GM19240 (cell line): ENCODE measurements around the gene GALNT14.

ENCODE experiments used
- DNase-seq: peaks from one replicate; pipeline ENCODE4 v3.0.0; 2011; ENCODE audit warnings: low spot score; ENCODE audit not compliant: insufficient read length

GALNT14 gene

GRCh38 chr2:31016648-31017047 is 121.6 kb downstream of the GALNT14 start:
- no peak for DNase-seq

DNA sequence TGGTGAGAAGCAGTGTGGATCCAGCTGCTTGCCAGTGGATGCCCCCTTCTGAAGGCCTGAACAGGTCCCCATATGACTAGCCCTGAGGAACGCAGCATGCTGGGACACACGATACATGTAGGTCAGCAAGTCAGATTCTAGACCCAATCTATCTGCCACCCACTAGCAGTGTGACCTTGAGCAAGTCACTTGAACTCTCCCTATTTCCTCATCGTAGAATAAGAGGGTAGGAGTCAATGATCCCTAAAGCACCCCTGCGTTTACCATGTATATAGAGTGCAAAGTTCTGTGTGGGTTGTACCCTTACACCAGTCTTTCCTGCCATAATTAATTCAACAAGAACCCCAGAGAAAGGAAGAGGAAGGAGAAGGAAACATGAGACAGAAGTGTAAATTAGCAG is 123.7 kb downstream of the GALNT14 start:
- DNase-seq: no peak

DNA sequence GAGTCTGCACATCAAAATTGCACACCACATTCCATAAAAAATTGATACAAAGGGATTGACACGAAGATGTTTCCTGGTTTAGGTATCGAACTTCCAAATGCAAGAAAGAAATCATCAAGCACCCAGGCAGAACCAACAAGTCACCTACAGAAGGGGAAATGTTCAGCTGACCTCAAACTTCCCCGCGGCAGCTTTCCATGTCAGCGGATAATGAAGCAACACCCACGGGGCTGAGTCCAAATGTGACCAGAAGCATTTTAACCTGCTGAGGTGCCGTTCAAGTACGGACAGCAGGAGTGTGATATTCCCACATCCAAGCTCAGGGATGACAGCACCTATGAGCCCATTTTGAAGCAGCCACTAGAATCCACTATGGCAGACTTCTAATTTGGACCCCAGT is 124.9 kb downstream of the GALNT14 start:
- DNase-seq: no peak

DNA sequence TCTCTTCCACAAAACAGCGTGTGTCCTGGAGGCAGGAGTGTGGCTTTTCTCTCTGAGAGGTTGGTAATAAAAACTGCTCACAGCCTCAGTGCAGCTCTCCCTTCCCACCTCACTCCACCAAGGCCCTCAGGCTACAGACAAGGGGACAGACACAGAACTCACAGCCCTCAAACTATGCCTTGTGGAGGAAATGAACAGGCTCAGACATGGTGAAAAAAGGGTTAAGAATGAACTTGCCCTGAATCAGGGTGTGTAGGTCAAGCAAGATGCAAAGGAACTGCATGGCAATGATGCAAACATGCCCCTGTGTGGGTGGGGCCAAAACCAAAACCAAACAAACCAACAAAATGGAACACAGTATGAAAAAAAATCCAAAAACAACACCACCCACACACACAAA is 125.8 kb downstream of the GALNT14 start:
- DNase-seq: no peak

DNA sequence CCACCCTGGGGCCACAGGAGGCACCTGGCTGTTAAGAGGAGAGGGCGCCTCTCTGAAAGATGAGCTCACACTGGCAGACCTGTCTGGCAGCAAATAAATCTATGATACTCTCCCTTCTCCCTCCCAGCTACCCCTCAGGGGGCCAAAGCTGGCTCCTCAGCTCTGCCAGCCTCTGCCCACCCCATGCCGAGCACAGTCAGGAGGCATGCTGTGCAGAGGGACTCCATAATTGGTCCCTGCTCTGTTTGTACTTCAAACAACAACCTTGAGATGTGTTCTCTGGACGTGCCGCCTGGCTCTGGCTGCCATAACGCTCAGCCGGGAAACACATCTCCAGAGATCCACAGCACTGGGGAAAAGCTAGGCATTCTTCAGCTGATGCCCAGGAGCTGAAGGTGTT is 126.7 kb downstream of the GALNT14 start:
- no peak for DNase-seq

GRCh38 chr2:31008561-31009114 is 129.6 kb downstream of the GALNT14 start:
- DNase-seq: no peak

DNA sequence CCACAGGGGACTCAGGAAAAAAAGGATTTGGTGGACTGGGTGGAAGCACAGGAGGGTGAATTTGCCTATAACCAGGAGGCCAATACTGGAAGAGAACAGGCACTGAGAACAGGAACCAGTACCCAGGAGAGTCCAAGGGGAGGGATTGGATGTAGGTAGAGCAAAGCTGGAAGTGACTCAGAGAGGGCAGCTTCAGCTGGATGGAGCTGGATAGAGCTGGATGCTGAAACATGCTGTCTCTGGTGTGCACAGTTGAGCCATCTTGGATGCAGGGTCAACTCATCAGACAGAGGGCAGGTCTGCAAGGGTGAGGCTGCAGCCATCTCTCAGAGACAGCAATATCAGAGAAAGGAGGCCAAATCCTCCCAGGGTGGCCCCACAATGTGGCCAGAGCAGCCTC is 134.0 kb downstream of the GALNT14 start:
- DNase-seq: no peak

DNA sequence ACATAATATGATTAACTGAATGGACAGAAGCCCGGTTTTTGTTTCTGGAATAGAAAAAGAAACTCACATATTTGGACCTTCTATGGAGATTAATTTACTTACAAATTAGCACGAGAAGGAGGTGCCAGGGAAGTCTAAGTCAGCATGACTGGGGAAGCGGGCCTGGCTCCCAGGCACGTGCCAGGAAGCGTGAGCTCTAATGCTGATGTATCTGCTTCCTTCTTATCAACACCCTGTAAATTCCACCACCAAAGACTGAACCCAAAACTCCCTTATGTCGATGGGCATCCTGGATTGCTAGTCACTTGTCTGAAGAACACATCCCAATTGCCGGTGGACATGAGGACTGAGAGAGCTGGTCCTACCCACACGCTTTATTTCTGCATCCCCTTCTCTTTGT is 134.5 kb downstream of the GALNT14 start:
- no peak for DNase-seq

DNA sequence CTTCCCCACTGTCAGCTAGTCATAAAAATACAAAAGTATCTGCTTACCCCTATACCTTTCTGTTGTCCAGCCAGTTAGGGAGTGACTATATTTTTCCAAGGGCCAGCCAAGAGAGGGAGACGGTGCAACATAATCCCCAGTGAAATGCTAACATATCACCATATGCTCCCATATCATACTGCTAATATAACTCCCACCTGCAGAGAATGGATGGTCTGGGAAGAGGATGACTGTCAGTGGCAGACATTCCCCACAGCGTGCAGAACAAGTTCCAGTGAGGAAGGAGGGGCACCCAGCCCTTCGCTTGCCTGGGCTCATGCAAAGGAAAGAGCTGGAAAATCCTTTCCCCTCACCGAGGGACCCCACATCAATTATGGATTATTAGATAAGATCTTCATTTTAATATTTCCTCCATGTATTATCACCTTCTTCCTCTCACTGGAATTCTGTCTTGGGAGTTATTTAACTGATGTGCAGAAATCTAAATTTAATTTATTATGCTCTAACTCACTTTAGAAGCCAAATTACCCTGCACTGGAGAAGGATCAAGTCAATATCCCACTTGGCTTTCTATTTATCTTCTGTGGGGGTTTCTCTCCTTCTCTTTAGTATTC is 135.6 kb downstream of the GALNT14 start:
- no peak for DNase-seq

DNA sequence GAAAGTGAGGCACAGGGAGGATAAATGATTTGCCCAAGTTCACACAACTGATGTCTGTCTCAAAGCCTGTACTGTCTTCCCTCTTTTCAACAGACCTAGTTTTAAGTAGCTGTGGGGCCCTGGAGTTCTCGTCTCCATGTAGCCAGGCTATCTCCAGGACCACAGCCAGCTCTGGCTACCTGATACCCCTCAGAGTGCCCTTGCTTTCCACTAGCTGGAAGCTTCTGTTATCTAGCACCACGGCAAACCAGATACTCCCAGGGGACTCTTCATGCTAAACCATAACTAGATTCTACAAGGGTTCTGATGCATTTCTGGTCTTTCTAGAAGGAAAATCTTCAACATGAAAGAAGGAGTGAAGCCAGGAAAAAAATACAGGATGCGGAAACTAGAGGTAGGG is 137.3 kb downstream of the GALNT14 start:
- DNase-seq: no peak

GRCh38 chr2:30998672-30999071 is 139.6 kb downstream of the GALNT14 start:
- DNase-seq: no peak

DNA sequence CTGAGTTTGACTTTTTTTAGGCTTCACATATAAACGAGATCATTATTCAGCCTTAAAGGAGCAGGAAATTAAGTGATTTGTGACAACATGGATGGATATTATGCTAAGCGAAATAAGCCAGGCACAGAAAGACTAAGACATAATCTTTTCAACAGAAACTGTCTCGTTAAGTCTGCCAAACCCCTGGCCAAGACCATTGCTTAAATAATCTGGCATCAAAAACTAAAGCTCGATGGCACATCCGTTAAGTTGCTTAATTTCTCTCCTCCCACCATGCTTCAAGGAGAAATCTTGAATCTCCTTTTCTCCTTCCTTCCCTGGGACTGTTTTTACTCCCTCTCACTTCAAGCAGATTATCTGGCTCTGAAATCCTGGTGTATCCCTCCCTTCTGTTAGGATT is 140.3 kb downstream of the GALNT14 start:
- no peak for DNase-seq

DNA sequence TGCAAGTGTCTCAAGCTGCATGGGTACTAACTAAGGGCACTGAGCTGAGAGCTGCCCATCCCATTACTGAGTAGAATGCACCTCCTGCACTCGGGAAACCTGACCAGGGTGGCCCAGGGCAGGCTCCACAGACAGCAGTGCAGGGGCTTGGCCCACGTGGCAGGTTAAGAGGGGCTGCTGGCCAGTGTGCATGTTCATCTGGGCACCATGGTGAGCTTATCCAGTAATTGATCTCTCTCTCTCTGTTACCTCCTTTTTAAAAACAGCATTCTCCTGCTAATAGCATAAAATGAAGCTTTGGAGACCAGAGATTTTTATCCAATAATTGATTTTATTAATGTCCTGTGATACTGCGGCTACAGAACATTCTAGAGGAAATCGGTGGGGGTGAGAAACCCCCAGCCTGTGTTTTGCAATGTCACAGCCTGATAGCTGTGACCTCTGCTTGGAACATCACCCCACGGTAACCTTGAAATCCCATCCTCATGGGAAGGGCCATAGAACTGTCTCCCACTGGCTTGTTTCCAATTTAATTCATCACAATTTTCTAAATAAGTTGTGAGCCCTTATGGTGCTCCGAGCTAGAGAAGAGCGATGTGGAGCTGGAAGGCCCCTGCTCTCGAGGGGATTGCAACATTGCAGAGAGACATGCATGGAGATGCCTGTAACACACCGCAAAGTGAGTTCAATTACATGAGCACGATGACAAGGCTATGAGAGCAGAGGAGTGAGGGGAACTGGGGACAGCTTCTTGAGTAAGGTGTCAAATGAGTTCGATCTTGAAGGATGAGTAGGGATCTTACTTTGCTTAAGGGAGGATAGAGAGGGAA is 143.8 kb downstream of the GALNT14 start:
- no peak for DNase-seq

- no peak for DNase-seq
These were observed 145.5 kb downstream of the GALNT14 start for GRCh38 chr2:30992781-30993180.

DNA sequence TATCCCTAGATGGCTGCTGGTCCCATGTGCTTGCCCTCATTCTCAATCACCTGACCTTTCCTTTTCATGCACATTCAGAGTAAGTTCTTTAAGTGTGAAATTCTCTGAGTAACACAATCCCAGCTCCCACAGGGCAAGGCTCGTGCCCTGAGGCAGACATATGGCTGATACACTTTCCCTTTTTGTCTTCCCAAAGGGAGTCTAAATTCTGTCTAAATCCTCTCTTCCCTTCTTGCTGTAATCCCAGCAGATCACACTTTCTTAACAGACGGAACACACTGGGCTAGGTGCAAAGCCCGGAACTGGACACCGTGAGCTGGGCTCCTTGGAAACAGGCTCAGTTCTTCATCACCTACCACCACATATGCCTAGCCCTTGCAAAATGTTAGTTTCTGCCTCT is 147.6 kb downstream of the GALNT14 start:
- no peak for DNase-seq

- DNase-seq: no peak
These were observed 148.1 kb downstream of the GALNT14 start for GRCh38 chr2:30990176-30990575.

- no peak for DNase-seq
These were observed 148.5 kb downstream of the GALNT14 start for GRCh38 chr2:30989746-30990145.

DNA sequence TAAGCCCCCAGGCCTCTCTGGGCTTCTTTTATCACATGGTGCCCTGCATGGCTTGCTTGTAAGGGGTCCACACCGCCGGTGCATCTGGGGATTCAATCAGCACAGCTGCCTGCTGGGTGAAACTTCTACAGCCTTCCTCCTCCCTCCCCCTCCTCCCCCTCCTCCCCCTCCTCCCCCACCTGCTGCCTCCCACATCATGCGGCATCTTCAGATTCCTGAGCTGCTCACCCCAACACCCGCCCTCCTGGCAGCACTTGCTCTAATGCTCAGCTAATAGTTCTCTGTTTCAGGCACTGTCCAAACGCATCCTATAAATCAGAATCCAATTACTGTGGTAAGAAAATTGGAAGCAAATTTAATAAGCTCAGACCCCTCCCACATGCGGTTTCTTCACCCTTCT is 150.7 kb downstream of the GALNT14 start:
- no peak for DNase-seq

- DNase-seq: no peak
These were observed 152.0 kb downstream of the GALNT14 start for GRCh38 chr2:30986231-30986580.

GRCh38 chr2:30985493-30986230 is 152.6 kb downstream of the GALNT14 start:
- DNase-seq: no peak

- DNase-seq: no peak
These were observed 154.1 kb downstream of the GALNT14 start for GRCh38 chr2:30984148-30984547.

DNA sequence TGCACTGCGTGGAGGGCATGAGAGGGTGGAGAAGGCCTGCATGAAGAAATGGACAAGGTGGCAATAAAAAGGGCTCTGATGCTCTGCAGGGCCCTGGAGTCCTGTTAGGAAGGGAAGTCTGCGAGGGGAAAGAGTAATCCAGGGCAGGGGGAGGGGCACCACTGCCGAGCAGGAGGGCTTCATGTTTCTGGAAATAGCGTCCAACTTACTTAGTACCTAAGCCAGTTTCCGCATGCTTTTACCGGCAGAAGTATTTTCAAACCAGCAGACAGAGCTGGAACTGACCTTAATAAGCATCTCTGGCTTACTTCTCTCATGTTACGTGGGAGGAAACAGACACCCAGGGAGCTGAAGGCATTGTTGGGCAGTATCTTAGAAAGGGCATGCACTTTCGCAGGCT is 156.7 kb downstream of the GALNT14 start:
- no peak for DNase-seq
